VCaP (cell line): ENCODE measurements around the gene MICAL3.

Experiments
- H3K27ac ChIP-seq: fragments of 450-650 bp; 2 replicates; pipeline ENCODE4 v1.5.1; 2017
- CTCF ChIP-seq: fragments of 450-650 bp; conservative IDR thresholded peaks from 2 replicates; pipeline ENCODE4 v1.5.1; 2017; ENCODE audit warnings: mild to moderate bottlenecking, moderate library complexity

MICAL3 gene

DNA sequence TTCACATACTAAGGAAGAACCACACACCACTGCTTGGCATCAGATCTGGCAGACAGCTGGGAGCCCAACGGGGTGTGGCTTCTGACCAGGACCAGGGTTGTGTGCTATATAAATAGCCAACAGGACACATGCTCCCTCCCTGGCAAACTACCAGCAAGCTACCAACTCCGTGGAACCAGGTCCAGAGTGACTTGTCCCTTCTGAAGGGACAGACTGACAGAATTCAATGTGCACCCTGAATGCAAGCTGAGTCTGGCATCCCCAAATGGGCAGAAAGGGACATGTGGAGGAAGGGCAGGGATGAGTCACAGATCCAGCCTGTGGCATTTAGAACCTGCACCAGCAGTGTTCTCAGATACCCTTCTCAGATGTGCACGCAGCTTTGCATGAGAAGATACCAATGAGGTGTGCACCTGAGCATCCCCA lies 92.9 kb downstream of the MICAL3 start:
- H3K27ac ChIP-seq: peak overlapping the region; percentile 11
- no peak for TF ChIP-seq CTCF

- no peak for TF ChIP-seq CTCF
- H3K27ac ChIP-seq: peak overlapping the region; percentile 11
These were observed 93.7 kb downstream of the MICAL3 start for GRCh38 chr22:17930455-17931313.

GRCh38 chr22:17929909-17930308 lies 94.5 kb downstream of the MICAL3 start:
- no peak overlapping the region for H3K27ac ChIP-seq
- no peak for TF ChIP-seq CTCF

DNA sequence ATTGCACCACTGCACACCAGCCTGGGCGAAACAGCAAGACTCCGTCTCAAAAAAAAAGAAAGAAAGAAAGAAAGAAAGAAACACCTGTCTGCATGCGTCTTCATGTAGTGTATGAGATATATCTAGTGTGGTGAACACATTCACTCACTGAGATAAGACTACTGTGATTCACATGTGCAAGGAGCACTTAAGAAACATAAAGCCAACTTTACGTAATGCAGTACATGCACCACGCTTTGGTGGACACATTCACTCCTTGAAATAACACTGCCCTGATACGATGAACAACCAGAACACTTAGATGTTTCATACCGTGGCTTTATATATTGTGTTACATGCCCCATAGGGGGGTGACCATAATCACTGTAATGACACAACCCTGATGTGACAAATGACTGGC lies 96.0 kb downstream of the MICAL3 start:
- H3K27ac ChIP-seq: no peak overlapping the region
- no peak for TF ChIP-seq CTCF

DNA sequence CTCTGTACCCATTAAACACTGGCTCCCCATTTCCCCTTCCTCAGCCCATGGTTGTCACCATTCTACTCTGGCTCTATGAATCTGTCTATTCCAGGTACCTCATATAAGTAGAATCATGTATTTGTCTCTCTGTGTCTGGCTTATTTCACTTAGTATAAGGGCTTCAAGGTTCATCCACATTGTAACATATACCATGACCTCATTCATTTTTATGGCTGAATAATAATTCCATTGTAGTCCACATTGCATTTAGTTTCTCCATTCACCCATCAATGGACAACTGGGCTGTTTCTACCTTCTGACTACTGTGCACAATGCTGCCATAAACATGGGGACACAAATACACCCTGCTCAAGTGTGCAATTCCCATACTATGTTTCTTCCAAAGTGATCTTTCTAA lies 97.3 kb downstream of the MICAL3 start:
- no peak overlapping the region for H3K27ac ChIP-seq
- TF ChIP-seq CTCF: no peak

DNA sequence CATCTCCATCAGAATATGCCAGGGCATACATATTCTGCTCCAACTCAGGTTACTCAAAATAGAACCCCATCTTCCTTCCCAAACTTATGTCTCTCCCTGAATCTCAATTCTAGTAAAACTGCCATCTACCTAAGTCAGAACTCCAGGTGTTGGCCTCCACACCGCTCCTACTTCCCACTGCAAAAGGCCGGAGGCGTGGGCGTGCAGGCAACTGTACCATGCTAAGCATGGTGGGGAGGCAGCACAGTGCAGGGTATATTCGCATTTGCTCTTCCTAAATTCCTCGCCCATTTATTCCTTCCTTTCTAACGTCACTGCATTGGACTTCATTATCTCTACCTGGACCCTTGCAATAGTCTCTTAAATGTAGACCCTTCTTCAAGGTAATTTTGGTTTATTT lies 97.8 kb downstream of the MICAL3 start:
- no peak overlapping the region for H3K27ac ChIP-seq
- no peak for TF ChIP-seq CTCF

DNA sequence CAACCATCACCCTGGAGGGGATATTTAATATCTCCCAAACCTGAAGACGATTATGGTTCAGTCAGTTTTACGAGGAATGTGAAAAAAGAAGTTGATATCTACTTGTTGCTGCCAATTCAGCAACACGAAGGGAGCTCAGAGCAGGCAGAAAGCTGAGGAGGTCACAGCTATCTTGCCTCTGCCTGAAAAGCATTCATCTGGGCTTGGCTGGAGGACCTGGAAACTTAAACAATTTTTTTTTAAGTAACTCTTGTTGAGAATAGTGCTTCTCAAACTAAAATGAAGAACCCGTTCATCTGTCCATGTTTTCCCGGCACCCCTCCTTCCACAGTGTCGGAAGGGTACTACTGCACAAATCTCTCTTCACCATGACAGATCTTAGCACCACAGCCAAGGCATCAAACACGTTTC lies 98.9 kb downstream of the MICAL3 start:
- peak overlapping the region; percentile 76 for H3K27ac ChIP-seq
- TF ChIP-seq CTCF: no peak
